Panc1 (cell line): ENCODE results near the gene KDM2B. TPM values are rescaled to one million over a fixed set of nuclear protein-coding genes. Genes with fewer than 3 reads are reported as not detected.

Experiments
- ATAC-seq: fragments of 200-7000 bp; cut with Tn5 transposase; 2 replicates; pipeline ENCODE4 v1.9.1; 2020; ENCODE audit warnings: mild to moderate bottlenecking, moderate library complexity
- BruUV-seq: library from RNA; stranded (reverse); fragments of 400-500 nt; replicated peaks from 2 replicates; lab custom pipeline; 2021; lab: Mats Ljungman, UMichigan
- CTCF ChIA-PET: fragments of 300-600 bp; sonication (Branson Sonifier 250); formaldehyde crosslinking; loops from one replicate; lab custom pipeline; 2022; ENCODE audit warnings: antibody characterized with exemption; lab: Charles Lee
- POLR2A ChIA-PET: fragments of 300-600 bp; sonication (Branson Sonifier 250); formaldehyde crosslinking; loops from one replicate; lab custom pipeline; 2022; ENCODE audit warnings: antibody characterized with exemption; lab: Charles Lee
- DNase-seq: peaks from one replicate; pipeline ENCODE4 v3.0.0-alpha.2; 2010; ENCODE audit warnings: low read depth, low spot score
- H3K27ac ChIP-seq: 2 replicates; pipeline ENCODE4 v1.5.1; 2011; ENCODE audit warnings: mild to moderate bottlenecking, low read length, inconsistent platforms
- H3K27me3 ChIP-seq: fragments of 200-500 bp; sonication (Bioruptor generic); 2 replicates; pipeline ENCODE4 v1.6.0; 2014; ENCODE audit warnings: low read length, inconsistent platforms; ENCODE audit not compliant: control insufficient read depth, insufficient read depth
- H3K36me3 ChIP-seq: fragments of 200-500 bp; sonication (Bioruptor generic); 2 replicates; pipeline ENCODE4 v1.5.1; 2014; ENCODE audit warnings: inconsistent platforms, mild to moderate bottlenecking, low read length, moderate library complexity; ENCODE audit not compliant: control insufficient read depth, insufficient read depth
- H3K4me1 ChIP-seq: 2 replicates; pipeline ENCODE4 v1.5.1; 2011; ENCODE audit warnings: inconsistent platforms, mild to moderate bottlenecking, low read length, moderate library complexity; ENCODE audit not compliant: control insufficient read depth, insufficient read depth
- H3K4me3 ChIP-seq, 2 experiments: 2 replicates each; pipeline ENCODE4 v1.5.1; 2011 to 2012; ENCODE audit warnings: low read depth in 2 of 2, low read length in 2 of 2, mild to moderate bottlenecking in 2 of 2, inconsistent platforms in 1 of 2, moderate library complexity in 1 of 2
- H3K9me3 ChIP-seq: fragments of 200-500 bp; sonication (Bioruptor generic); 2 replicates; pipeline ENCODE4 v1.5.1; 2014; ENCODE audit warnings: low read depth, mild to moderate bottlenecking, inconsistent platforms, low read length, moderate library complexity; ENCODE audit not compliant: control insufficient read depth, insufficient read depth
- CTCF ChIP-seq: fragments of 450-650 bp; IDR thresholded peaks from 2 replicates; pipeline ENCODE4 v1.5.1; 2017; ENCODE audit warnings: mild to moderate bottlenecking
- POLR2AphosphoS5 ChIP-seq: IDR thresholded peaks from 2 replicates; pipeline ENCODE4 v1.6.1; 2012; ENCODE audit warnings: mild to moderate bottlenecking, low read depth, low read length, moderate library complexity
- REST ChIP-seq, 2 experiments: IDR thresholded peaks; 2 replicates each; pipeline ENCODE4 v1.6.1; 2011 to 2012; ENCODE audit warnings: low read depth in 2 of 2, control low read depth in 1 of 2, low read length in 1 of 2, mild to moderate bottlenecking in 1 of 2, moderate library complexity in 1 of 2; ENCODE audit not compliant: insufficient read depth in 1 of 2
- SIN3A ChIP-seq: IDR thresholded peaks from 2 replicates; pipeline ENCODE4 v1.6.1; 2012; ENCODE audit warnings: low read depth, mild to moderate bottlenecking, low read length, moderate library complexity, borderline replicate concordance; ENCODE audit not compliant: insufficient read depth
- TCF7L2 ChIP-seq: IDR thresholded peaks from 2 replicates; pipeline ENCODE4 v1.6.1; 2011; ENCODE audit warnings: mild to moderate bottlenecking, low read depth, low read length, inconsistent platforms
- in situ Hi-C: cut with HindIII; loops from 2 replicates; pipeline ENCODE4 v1.10.0; 2016; ENCODE audit warnings: low sequenced_read_pairs, low pct_unique_long_range_greater_than_20kb
- intact Hi-C: fragments of 100-400 bp; cut with micrococcal nuclease; formaldehyde crosslinking; loops from one replicate; pipeline ENCODE4 v1.10.0; 2022; ENCODE audit not compliant: unreplicated experiment
- total RNA-seq: library from RNA; stranded (reverse); gene quantifications from one replicate; pipeline ENCODE4 v1.2.1, GENCODE V29; 2021; ENCODE audit not compliant: unreplicated experiment

The KDM2B gene
- total RNA-seq, 1 experiment from 2014 or later = 27.5 TPM

GRCh38 chr12:121403721-121404120 is 177.1 kb downstream of the KDM2B start:
- H3K9me3 ChIP-seq = no peaks in the 10 kb centered on the region
- H3K36me3 ChIP-seq = 0 out of 2 replicates have a peak, but pooled peaks cover 4% of the 10 kb centered on the region
- H3K27ac ChIP-seq = no peak overlapping the region
- ChIA-PET CTCF (no interaction called here), POLR2A (no interaction called here)
- no peaks in the 10 kb centered on the region for H3K27me3 ChIP-seq
- intact Hi-C loops = no loop called here
- no peak overlapping the region for H3K4me3 ChIP-seq
- in situ Hi-C loops = no loop called here
- no peak for DNase-seq
- no peak for ATAC-seq
- BruUV-seq = no TSS peak
- no peak for TF ChIP-seq REST (IDR thresholded peaks at IDR 0.05; ENCODE audit: insufficient read depth in 1 of 2, low read depth in 2 of 2, low read length in 1 of 2)
- no peak for TF ChIP-seq TCF7L2
- TF ChIP-seq POLR2AphosphoS5 = no peak
- no peak for TF ChIP-seq CTCF
- no peak for TF ChIP-seq SIN3A
- peaks cover 8% of the 10 kb centered on the region; the same call in 1 of the 2 replicates for H3K4me1 ChIP-seq

DNA sequence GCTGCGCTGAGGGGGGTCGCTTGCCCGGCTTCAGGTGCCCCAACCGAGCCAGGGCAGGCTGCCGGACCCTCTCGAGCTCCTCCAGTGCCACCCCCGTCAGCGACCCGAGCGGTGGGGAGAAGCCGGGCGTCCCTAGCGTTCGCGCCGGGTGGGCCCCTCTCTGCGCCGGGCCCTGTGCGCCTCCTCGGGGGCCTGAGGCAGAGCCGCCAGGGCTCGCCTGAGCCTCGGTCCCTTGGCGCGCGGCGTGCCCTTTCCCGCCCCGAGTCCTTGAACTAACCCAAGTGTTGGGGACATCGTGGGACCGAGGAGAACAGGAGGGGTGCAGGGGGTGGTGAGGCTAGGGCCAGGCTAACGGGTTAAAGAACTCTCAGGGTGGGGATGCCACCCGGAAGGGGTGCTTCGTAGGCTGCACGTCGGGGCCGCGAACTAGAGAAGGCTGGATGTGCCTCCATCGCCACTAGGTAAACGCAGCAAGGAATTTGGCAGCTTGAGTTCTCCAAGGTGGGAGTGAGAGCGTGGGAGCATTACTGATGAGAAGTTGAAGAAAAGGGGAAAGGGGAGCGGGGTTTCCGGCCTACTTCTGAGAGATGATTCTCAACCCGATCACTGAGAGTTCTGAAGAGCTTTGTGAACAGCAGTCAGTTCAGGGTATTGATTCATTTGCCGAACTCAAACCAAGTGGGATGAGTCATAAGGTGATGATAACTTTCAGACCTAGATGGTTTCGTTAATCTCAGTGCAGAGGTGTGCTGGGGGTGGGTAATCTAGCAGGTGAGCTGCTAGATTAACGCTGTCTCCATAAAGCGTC is 180.3 kb downstream of the KDM2B start:
- Histone ChIP-seq H3K4me3 (peak overlapping the region; percentile 79 to 90), H3K36me3 (0 out of 2 replicates have a peak, but pooled peaks cover 4% of the 10 kb centered on the region), H3K9me3 (no peaks in the 10 kb centered on the region), H3K4me1 (peaks cover 12% of the 10 kb centered on the region; the same call in 1 of the 2 replicates), H3K27ac (peak overlapping the region; percentile 87), H3K27me3 (no peaks in the 10 kb centered on the region)
- peak; percentile 60 for ATAC-seq
- TF ChIP-seq CTCF = no peak
- TF ChIP-seq TCF7L2 = no peak
- 0 out of 2 replicates have a peak, but pooled peaks have one; percentile 22 for TF ChIP-seq POLR2AphosphoS5
- no peak for TF ChIP-seq REST (IDR thresholded peaks at IDR 0.05; ENCODE audit: insufficient read depth in 1 of 2, low read depth in 2 of 2, low read length in 1 of 2)
- TF ChIP-seq SIN3A = no peak
- DNase-seq = no peak
- ChIA-PET CTCF (interaction anchor here (0.5 to 0.6 kb wide), 3 partner anchors 164 to 693 kb away, joined by 3 to 6 read pairs (median 5); no protein-coding TSS in a partner anchor), POLR2A (interaction anchor here (0.6 kb wide), 1 partner anchor 46 kb away, joined by 3 read pairs; no protein-coding TSS in a partner anchor)
- in situ Hi-C loops = no loop called here
- BruUV-seq = no TSS peak
- intact Hi-C loops = no loop called here
